ENCODE results near the gene PRLHR. TPM values are rescaled to one million over a fixed set of nuclear protein-coding genes. Genes with fewer than 3 reads are reported as not detected.

The PRLHR gene
- polyA plus RNA-seq, 1 of the 3 experiments (the other 2 are of a cell fraction): not detected

- POLR2A ChIA-PET: interaction anchor here (1.3 to 1.5 kb wide), 2 partner anchors 15 to 58 kb away, joined by 3 to 7 read pairs; partner anchors contain the start of gene PRLHR
- Histone ChIP-seq H3K4me2 (no peak overlapping the region), H3F3A (replicated peaks; ENCODE audit: insufficient read depth) (no peaks in the 10 kb centered on the region), H3K36me3 (replicated peaks in 1 of 2; ENCODE audit: control insufficient read depth in 1 of 2, insufficient read depth in 2 of 2, low read length in 1 of 2) (no peaks in the 10 kb centered on the region), H3K4me3 (ENCODE audit: low read depth in 2 of 2, low read length in 1 of 2) (no peak overlapping the region), H3K9ac (no peak overlapping the region), H3K4me1 (ENCODE audit: control insufficient read depth in 1 of 2, insufficient read depth in 2 of 2, low read depth in 1 of 2, low read length in 1 of 2) (peaks cover 0 to 34% of the 10 kb centered on the region in 2 experiments; a peak in 2 of 4 replicates), H3K27me3 (ENCODE audit: insufficient read depth) (no peaks in the 10 kb centered on the region; the same call in 1 of the 2 replicates), H4K20me1 (ENCODE audit: insufficient read depth) (no peaks in the 10 kb centered on the region), H2AFZ (ENCODE audit: low read depth) (no peak overlapping the region), H3K9me2 (no peaks in the 10 kb centered on the region), H3K27ac (ENCODE audit: low read depth in 2 of 2, low read length in 1 of 2) (peak overlapping the region in 1 of 2 experiments; percentile 76; a peak in 2 of 4 replicates), H3K9me3 (no peaks in the 10 kb centered on the region), H3K79me2 (ENCODE audit: insufficient read depth) (no peaks in the 10 kb centered on the region)
- WGBS (ENCODE audit: low lambda C conversion rate): 0% methylated on average over 2 of the region's 2 CpGs
- DNase-seq: peak; percentile 55
- no peak for TF ChIP-seq RCOR1 (IDR thresholded peaks at IDR 0.05; ENCODE audit: low read length)
- TF ChIP-seq MEF2A (IDR thresholded peaks at IDR 0.05; ENCODE audit: borderline replicate concordance, low read depth): no peak
- no peak for TF ChIP-seq REST (IDR thresholded peaks at IDR 0.05; ENCODE audit: low read depth, low read length)
- no peak for TF ChIP-seq NFIC (IDR thresholded peaks at IDR 0.05; ENCODE audit: borderline replicate concordance)
- TF ChIP-seq IRF3 (IDR thresholded peaks at IDR 0.05; ENCODE audit: low read depth, low read length): no peak
- no peak for TF ChIP-seq MXI1 (IDR thresholded peaks at IDR 0.05; ENCODE audit: low read depth, low read length)
- TF ChIP-seq CHD2 (IDR thresholded peaks at IDR 0.05; ENCODE audit: low read length, partially characterized antibody): peak; percentile 24
- TF ChIP-seq GATA2 (CRISPR knock-in tag; IDR thresholded peaks at IDR 0.05): peak; percentile 32; the same call in 1 of the 2 replicates
- no peak for TF ChIP-seq NRF1 (IDR thresholded peaks at IDR 0.05; ENCODE audit: low read depth, low read length)
- TF ChIP-seq GABPA (IDR thresholded peaks at IDR 0.05; ENCODE audit: low read depth): no peak
- TF ChIP-seq EP300 (IDR thresholded peaks at IDR 0.05; ENCODE audit: borderline replicate concordance in 1 of 2, low read depth in 1 of 2, low read length in 1 of 2): peak in 1 of 2 experiments; percentile 58; a peak in 1 of 4 replicates
- peak; percentile 36; the same call in 1 of the 2 replicates for TF ChIP-seq FOXJ3 (CRISPR knock-in tag; IDR thresholded peaks at IDR 0.05)
- TF ChIP-seq RXRA (IDR thresholded peaks at IDR 0.05; ENCODE audit: borderline replicate concordance, low read depth): no peak
- CTCF ChIA-PET: interaction anchor here (1.0 to 7.2 kb wide), 4 partner anchors 16 to 110 kb away, joined by 3 to 51 read pairs (median 4); partner anchors contain the start of gene PRLHR
These were observed 15.1 kb upstream of the PRLHR start for GRCh38 chr10:118610577-118610976.
